ENCODE results near the gene GPC5. TPM values are rescaled to one million over a fixed set of nuclear protein-coding genes. Genes with fewer than 3 reads are reported as not detected.

GPC5 gene
- total and polyA plus RNA-seq, 7 experiments from 2014 or later: 0.10 to 0.38 TPM; not detected in 5

DNA sequence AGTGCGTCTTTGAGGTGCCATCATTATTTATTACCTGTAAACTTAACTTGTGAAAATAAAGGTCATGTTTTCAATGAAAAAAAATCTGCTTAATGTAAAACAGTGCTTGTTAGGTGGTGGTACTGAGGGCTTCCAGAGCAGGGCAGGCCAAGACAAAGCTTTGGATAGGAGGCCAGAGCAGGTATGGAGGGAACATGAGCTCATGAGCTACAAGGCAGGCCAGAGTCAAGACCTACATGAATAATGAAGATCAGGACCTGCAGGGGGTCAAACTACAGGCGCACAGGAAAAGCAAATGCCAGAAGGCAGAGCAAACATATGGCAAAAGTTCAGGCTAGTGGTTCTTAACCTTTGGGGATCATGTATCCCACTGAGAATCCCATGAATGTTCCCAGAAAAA lies 343.5 kb downstream of the GPC5 start:
- H3K9me3 ChIP-seq (ENCODE audit: control insufficient read depth in 2 of 3, low read length in 3 of 3): no peaks in the 10 kb centered on the region
- Mint-ChIP-seq H3K36me3 (no peaks in the 10 kb centered on the region), H3K27me3 (peaks cover 0 to 6% (median 4%) of the 10 kb centered on the region in 5 donors), H3K9me3 (no peaks in the 10 kb centered on the region), H3K4me3 (no peak overlapping the region), H3K4me1 (no peaks in the 10 kb centered on the region), H3K27ac (no peak overlapping the region)
- DNase-seq (no peak), ATAC-seq (no peak)
- no peaks in the 10 kb centered on the region for H3K36me3 ChIP-seq (ENCODE audit: control insufficient read depth in 2 of 3, insufficient read depth in 3 of 3, low read length in 3 of 3)
- CTCF ChIA-PET: no interaction called here
- H3K4me1 ChIP-seq (ENCODE audit: control insufficient read depth in 2 of 2, insufficient read depth in 2 of 2, low read length in 2 of 2): no peaks in the 10 kb centered on the region
- POLR2A ChIA-PET: no interaction called here
- H3K27me3 ChIP-seq (ENCODE audit: control insufficient read depth in 2 of 2, insufficient read depth in 2 of 2, low read length in 2 of 2): no peaks in the 10 kb centered on the region
- H3K4me3 ChIP-seq (ENCODE audit: low read length): no peak overlapping the region
- intact Hi-C loops (cut with micrococcal nuclease): no loop called here
- no peak overlapping the region for H3K27ac ChIP-seq (ENCODE audit: low read depth, low read length)

DNA sequence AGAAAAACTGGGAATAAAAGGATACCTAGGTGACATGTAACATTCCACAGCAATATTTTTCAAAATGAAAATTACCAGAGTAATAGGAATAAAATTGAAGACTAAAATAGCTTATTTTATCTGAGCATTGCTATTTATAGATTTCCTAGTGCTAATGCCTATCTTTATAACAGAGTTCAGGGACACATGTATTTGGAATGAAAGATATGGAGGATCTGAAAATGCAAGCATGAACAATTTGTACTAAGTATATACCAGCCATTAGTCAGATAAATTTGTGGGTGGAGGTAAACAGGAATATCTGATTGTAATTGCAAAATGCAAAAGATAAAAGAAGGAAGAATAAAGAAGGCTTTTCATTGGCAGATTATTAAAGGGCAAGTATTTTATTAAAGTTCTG lies 345.9 kb downstream of the GPC5 start:
- ChIA-PET POLR2A (no interaction called here), CTCF (no interaction called here)
- ATAC-seq (no peak), DNase-seq (no peak)
- peaks cover 0 to 6% (median 4%) of the 10 kb centered on the region in 5 donors for H3K27me3 Mint-ChIP-seq
- no peaks in the 10 kb centered on the region for H3K36me3 Mint-ChIP-seq
- peaks cover 0 to 4% (median 0%) of the 10 kb centered on the region in 11 donors for H3K9me3 Mint-ChIP-seq
- intact Hi-C loops (cut with micrococcal nuclease): no loop called here
- peaks cover 0 to 2% (median 0%) of the 10 kb centered on the region in 7 donors for H3K4me1 Mint-ChIP-seq
- Histone ChIP-seq H3K4me1 (ENCODE audit: control insufficient read depth in 2 of 2, insufficient read depth in 2 of 2, low read length in 2 of 2) (no peaks in the 10 kb centered on the region), H3K4me3 (ENCODE audit: low read length) (no peak overlapping the region), H3K9me3 (ENCODE audit: control insufficient read depth in 2 of 3, low read length in 3 of 3) (no peaks in the 10 kb centered on the region), H3K27me3 (ENCODE audit: control insufficient read depth in 2 of 2, insufficient read depth in 2 of 2, low read length in 2 of 2) (no peaks in the 10 kb centered on the region), H3K36me3 (ENCODE audit: control insufficient read depth in 2 of 3, insufficient read depth in 3 of 3, low read length in 3 of 3) (no peaks in the 10 kb centered on the region), H3K27ac (ENCODE audit: low read depth, low read length) (no peak overlapping the region)
- no peak overlapping the region for H3K4me3 Mint-ChIP-seq
- H3K27ac Mint-ChIP-seq: no peak overlapping the region

DNA sequence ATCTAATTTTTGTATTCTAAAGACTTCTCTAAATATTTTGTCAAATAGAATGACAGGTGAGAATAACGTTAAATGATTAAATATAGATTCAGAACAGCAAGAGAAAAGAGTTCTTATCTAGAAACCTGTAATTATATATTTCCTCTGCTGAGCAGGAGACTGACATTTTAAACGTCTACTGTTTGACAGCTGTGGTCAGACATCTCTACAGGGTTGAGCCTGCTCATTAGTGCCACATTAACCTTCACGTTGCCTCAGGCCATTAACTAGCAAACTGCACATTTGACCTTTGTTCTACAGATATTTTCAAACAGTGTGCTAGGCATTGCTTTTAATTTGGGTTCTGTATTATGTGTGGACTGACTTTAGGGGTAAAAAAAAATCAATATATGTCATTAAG lies 347.5 kb downstream of the GPC5 start:
- ATAC-seq (no peak), DNase-seq (no peak)
- no peaks in the 10 kb centered on the region for H3K36me3 Mint-ChIP-seq
- ChIA-PET POLR2A (no interaction called here), CTCF (no interaction called here)
- H3K4me3 Mint-ChIP-seq: no peak overlapping the region
- no peaks in the 10 kb centered on the region for H3K9me3 ChIP-seq (ENCODE audit: control insufficient read depth in 2 of 3, low read length in 3 of 3)
- H3K27me3 Mint-ChIP-seq: no peaks in the 10 kb centered on the region
- peaks cover 0 to 2% (median 0%) of the 10 kb centered on the region in 7 donors for H3K4me1 Mint-ChIP-seq
- H3K27ac Mint-ChIP-seq: no peak overlapping the region
- H3K9me3 Mint-ChIP-seq: peaks cover 0 to 6% (median 0%) of the 10 kb centered on the region in 11 donors
- no peaks in the 10 kb centered on the region for H3K4me1 ChIP-seq (ENCODE audit: control insufficient read depth in 2 of 2, insufficient read depth in 2 of 2, low read length in 2 of 2)
- no peak overlapping the region for H3K4me3 ChIP-seq (ENCODE audit: low read length)
- H3K27me3 ChIP-seq (ENCODE audit: control insufficient read depth in 2 of 2, insufficient read depth in 2 of 2, low read length in 2 of 2): no peaks in the 10 kb centered on the region
- no peak overlapping the region for H3K27ac ChIP-seq (ENCODE audit: low read depth, low read length)
- H3K36me3 ChIP-seq (ENCODE audit: control insufficient read depth in 2 of 3, insufficient read depth in 3 of 3, low read length in 3 of 3): no peaks in the 10 kb centered on the region
- intact Hi-C loops (cut with micrococcal nuclease): no loop called here

- peaks cover 0 to 2% (median 0%) of the 10 kb centered on the region in 7 donors for H3K4me1 Mint-ChIP-seq
- no peaks in the 10 kb centered on the region for H3K27me3 ChIP-seq (ENCODE audit: control insufficient read depth in 2 of 2, insufficient read depth in 2 of 2, low read length in 2 of 2)
- DNase-seq (no peak), ATAC-seq (no peak)
- no peak overlapping the region for H3K27ac ChIP-seq (ENCODE audit: low read depth, low read length)
- CTCF ChIA-PET: no interaction called here
- peaks cover 0 to 8% (median 0%) of the 10 kb centered on the region in 11 donors for H3K9me3 Mint-ChIP-seq
- no peaks in the 10 kb centered on the region for H3K36me3 Mint-ChIP-seq
- H3K4me3 ChIP-seq (ENCODE audit: low read length): no peak overlapping the region
- POLR2A ChIA-PET: no interaction called here
- H3K27ac Mint-ChIP-seq: no peak overlapping the region
- no peaks in the 10 kb centered on the region for H3K27me3 Mint-ChIP-seq
- intact Hi-C loops (cut with micrococcal nuclease): no loop called here
- H3K36me3 ChIP-seq (ENCODE audit: control insufficient read depth in 2 of 3, insufficient read depth in 3 of 3, low read length in 3 of 3): no peaks in the 10 kb centered on the region
- no peaks in the 10 kb centered on the region for H3K9me3 ChIP-seq (ENCODE audit: control insufficient read depth in 2 of 3, low read length in 3 of 3)
- no peak overlapping the region for H3K4me3 Mint-ChIP-seq
- H3K4me1 ChIP-seq (ENCODE audit: control insufficient read depth in 2 of 2, insufficient read depth in 2 of 2, low read length in 2 of 2): no peaks in the 10 kb centered on the region
Measured at GRCh38 chr13:91747186-91747585, 348.8 kb downstream of the GPC5 start.

DNA sequence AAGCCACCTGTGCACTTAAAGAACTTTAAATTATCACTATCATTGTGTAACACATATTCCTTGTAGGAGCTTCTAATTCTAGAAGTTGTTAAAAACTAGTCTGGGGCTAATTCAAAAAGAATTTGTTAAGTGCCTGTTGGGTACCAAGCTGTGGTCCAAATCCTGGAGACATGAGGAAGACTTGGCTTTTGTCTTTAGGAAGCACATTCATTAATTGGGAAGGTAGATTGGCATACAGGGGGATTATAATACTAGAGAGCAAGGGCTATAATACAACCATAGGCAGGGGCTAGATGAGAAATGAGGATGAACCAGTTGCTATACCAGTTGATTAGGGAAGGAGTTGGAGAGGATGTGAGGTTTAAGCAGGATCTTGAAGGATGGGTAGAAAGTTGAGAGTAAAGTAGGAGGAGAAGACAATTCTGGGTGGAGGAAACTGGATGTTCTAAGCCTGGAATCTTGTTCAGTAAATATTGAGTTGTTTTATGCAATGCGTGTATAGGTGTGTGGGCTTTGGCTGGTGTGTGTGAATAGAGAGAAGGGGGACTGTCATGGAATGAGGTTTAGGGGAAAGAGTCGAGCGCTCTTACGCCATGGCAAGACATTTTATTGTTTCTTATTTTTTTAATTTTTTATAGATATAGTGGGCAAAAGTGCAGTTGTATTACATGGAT lies 350.1 kb downstream of the GPC5 start:
- Mint-ChIP-seq H3K36me3 (no peaks in the 10 kb centered on the region), H3K27ac (no peak overlapping the region), H3K4me1 (peaks cover 0 to 2% (median 0%) of the 10 kb centered on the region in 7 donors), H3K27me3 (no peaks in the 10 kb centered on the region), H3K9me3 (peaks cover 0 to 8% (median 0%) of the 10 kb centered on the region in 11 donors), H3K4me3 (no peak overlapping the region)
- CTCF ChIA-PET: no interaction called here
- H3K27me3 ChIP-seq (ENCODE audit: control insufficient read depth in 2 of 2, insufficient read depth in 2 of 2, low read length in 2 of 2): no peaks in the 10 kb centered on the region
- no peak overlapping the region for H3K4me3 ChIP-seq (ENCODE audit: low read length)
- intact Hi-C loops (cut with micrococcal nuclease): no loop called here
- H3K27ac ChIP-seq (ENCODE audit: low read depth, low read length): no peak overlapping the region
- no peaks in the 10 kb centered on the region for H3K9me3 ChIP-seq (ENCODE audit: control insufficient read depth in 2 of 3, low read length in 3 of 3)
- POLR2A ChIA-PET: no interaction called here
- no peak for ATAC-seq
- no peaks in the 10 kb centered on the region for H3K36me3 ChIP-seq (ENCODE audit: control insufficient read depth in 2 of 3, insufficient read depth in 3 of 3, low read length in 3 of 3)
- DNase-seq: no peak
- H3K4me1 ChIP-seq (ENCODE audit: control insufficient read depth in 2 of 2, insufficient read depth in 2 of 2, low read length in 2 of 2): no peaks in the 10 kb centered on the region

GRCh38 chr13:91758724-91759123 lies 360.3 kb downstream of the GPC5 start:
- Histone ChIP-seq H3K27ac (ENCODE audit: low read depth, low read length) (no peak overlapping the region), H3K9me3 (ENCODE audit: control insufficient read depth in 2 of 3, low read length in 3 of 3) (no peaks in the 10 kb centered on the region), H3K36me3 (ENCODE audit: control insufficient read depth in 2 of 3, insufficient read depth in 3 of 3, low read length in 3 of 3) (no peaks in the 10 kb centered on the region), H3K27me3 (ENCODE audit: control insufficient read depth in 2 of 2, insufficient read depth in 2 of 2, low read length in 2 of 2) (no peaks in the 10 kb centered on the region), H3K4me1 (ENCODE audit: control insufficient read depth in 2 of 2, insufficient read depth in 2 of 2, low read length in 2 of 2) (no peaks in the 10 kb centered on the region), H3K4me3 (ENCODE audit: low read length) (no peak overlapping the region)
- CTCF ChIA-PET: no interaction called here
- H3K4me3 Mint-ChIP-seq: peak overlapping the region in 1 of 10 donors; percentile 25
- no peaks in the 10 kb centered on the region for H3K27me3 Mint-ChIP-seq
- POLR2A ChIA-PET: no interaction called here
- no peaks in the 10 kb centered on the region for H3K36me3 Mint-ChIP-seq
- no peak overlapping the region for H3K27ac Mint-ChIP-seq
- no peaks in the 10 kb centered on the region for H3K4me1 Mint-ChIP-seq
- DNase-seq (no peak), ATAC-seq (no peak)
- intact Hi-C loops (cut with micrococcal nuclease): no loop called here
- H3K9me3 Mint-ChIP-seq: peaks cover 0 to 10% (median 0%) of the 10 kb centered on the region in 11 donors

GRCh38 chr13:91762957-91763356 lies 364.5 kb downstream of the GPC5 start:
- Mint-ChIP-seq H3K9me3 (peaks cover 0 to 22% (median 0%) of the 10 kb centered on the region in 11 donors), H3K36me3 (no peaks in the 10 kb centered on the region), H3K27ac (no peak overlapping the region), H3K4me3 (no peak overlapping the region), H3K4me1 (no peaks in the 10 kb centered on the region), H3K27me3 (peaks cover 0 to 6% (median 0%) of the 10 kb centered on the region in 5 donors)
- H3K36me3 ChIP-seq (ENCODE audit: control insufficient read depth in 2 of 3, insufficient read depth in 3 of 3, low read length in 3 of 3): no peaks in the 10 kb centered on the region
- POLR2A ChIA-PET: no interaction called here
- no peaks in the 10 kb centered on the region for H3K4me1 ChIP-seq (ENCODE audit: control insufficient read depth in 2 of 2, insufficient read depth in 2 of 2, low read length in 2 of 2)
- ATAC-seq: no peak
- H3K27me3 ChIP-seq (ENCODE audit: control insufficient read depth in 2 of 2, insufficient read depth in 2 of 2, low read length in 2 of 2): no peaks in the 10 kb centered on the region
- no peaks in the 10 kb centered on the region for H3K9me3 ChIP-seq (ENCODE audit: control insufficient read depth in 2 of 3, low read length in 3 of 3)
- CTCF ChIA-PET: no interaction called here
- intact Hi-C loops (cut with micrococcal nuclease): no loop called here
- no peak overlapping the region for H3K27ac ChIP-seq (ENCODE audit: low read depth, low read length)
- H3K4me3 ChIP-seq (ENCODE audit: low read length): no peak overlapping the region
- no peak for DNase-seq
